Measurements from ENCODE around the gene ZBTB37.
A peak's percentile ranks its signal among the peaks of the same experiment; 100 is the strongest.
"Not testable (repeated sequence)": the region's sequence is repeated elsewhere in the genome, so short reads cannot be mapped to it uniquely, and the experiment has no call there.

Gene ZBTB37

GRCh38 chr1:173900992-173901391, 32.8 kb downstream of the ZBTB37 start:
- no peaks in the 10 kb centered on the region for H3K36me3 ChIP-seq (replicated peaks)
- no peak overlapping the region for H3K4me3 ChIP-seq
- H3K4me1 ChIP-seq = no peaks in the 10 kb centered on the region
- H3K27me3 ChIP-seq (ENCODE audit: low read depth) = no peaks in the 10 kb centered on the region
- H3K9me3 ChIP-seq = no peaks in the 10 kb centered on the region
- in situ Hi-C loops (cut with MboI; ENCODE audit: low sequenced_read_pairs) = no loop called here
- DNase-seq (ENCODE audit: low spot score in 2 of 2) = no peak

- Histone ChIP-seq H3K27me3 (ENCODE audit: low read depth) (no peaks in the 10 kb centered on the region), H3K4me3 (no peak overlapping the region), H3K36me3 (replicated peaks) (no peaks in the 10 kb centered on the region), H3K9me3 (no peaks in the 10 kb centered on the region), H3K4me1 (no peaks in the 10 kb centered on the region)
- in situ Hi-C loops (cut with MboI; ENCODE audit: low sequenced_read_pairs) = no loop called here
- DNase-seq (ENCODE audit: low spot score in 2 of 2) = no peak
Observed at GRCh38 chr1:173903827-173904531, 35.8 kb downstream of the ZBTB37 start.

- H3K9me3 ChIP-seq = no peaks in the 10 kb centered on the region
- in situ Hi-C loops (cut with MboI; ENCODE audit: low sequenced_read_pairs) = no loop called here
- H3K4me3 ChIP-seq = no peak overlapping the region
- no peak for DNase-seq (ENCODE audit: low spot score in 2 of 2)
- no peaks in the 10 kb centered on the region for H3K36me3 ChIP-seq (replicated peaks)
- H3K4me1 ChIP-seq = no peaks in the 10 kb centered on the region
- H3K27me3 ChIP-seq (ENCODE audit: low read depth) = no peaks in the 10 kb centered on the region
Observed at GRCh38 chr1:173913111-173913510, 44.9 kb downstream of the ZBTB37 start.

- Histone ChIP-seq H3K9me3 (no peaks in the 10 kb centered on the region), H3K36me3 (replicated peaks) (no peaks in the 10 kb centered on the region), H3K27me3 (ENCODE audit: low read depth) (no peaks in the 10 kb centered on the region), H3K4me3 (no peak overlapping the region), H3K4me1 (no peaks in the 10 kb centered on the region)
- peak; percentile 42 to 69 for DNase-seq (ENCODE audit: low spot score in 2 of 2)
- in situ Hi-C loops (cut with MboI; ENCODE audit: low sequenced_read_pairs) = no loop called here
Observed at GRCh38 chr1:173914366-173914871, 46.2 kb downstream of the ZBTB37 start.

DNA sequence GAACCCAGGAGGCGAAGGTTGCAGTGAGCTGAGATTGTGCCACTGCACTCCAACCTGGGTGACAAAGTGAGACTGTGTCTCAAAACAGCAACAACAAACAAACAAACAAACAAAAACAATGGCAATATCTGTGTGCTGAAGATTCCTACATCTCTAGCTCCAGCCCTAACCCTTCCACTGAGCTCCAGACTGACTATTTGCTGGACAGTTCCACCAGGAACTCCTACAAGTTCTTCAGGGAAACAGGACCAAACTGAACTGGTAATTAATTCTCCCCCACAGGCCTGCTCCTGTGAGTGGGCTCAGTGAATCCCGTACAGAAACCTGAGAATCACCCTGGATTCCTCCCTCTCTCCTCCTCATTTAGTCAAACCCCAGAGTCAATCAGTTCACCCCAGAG, 47.4 kb downstream of the ZBTB37 start:
- in situ Hi-C loops (cut with MboI; ENCODE audit: low sequenced_read_pairs) = no loop called here
- H3K27me3 ChIP-seq (ENCODE audit: low read depth) = no peaks in the 10 kb centered on the region

DNA sequence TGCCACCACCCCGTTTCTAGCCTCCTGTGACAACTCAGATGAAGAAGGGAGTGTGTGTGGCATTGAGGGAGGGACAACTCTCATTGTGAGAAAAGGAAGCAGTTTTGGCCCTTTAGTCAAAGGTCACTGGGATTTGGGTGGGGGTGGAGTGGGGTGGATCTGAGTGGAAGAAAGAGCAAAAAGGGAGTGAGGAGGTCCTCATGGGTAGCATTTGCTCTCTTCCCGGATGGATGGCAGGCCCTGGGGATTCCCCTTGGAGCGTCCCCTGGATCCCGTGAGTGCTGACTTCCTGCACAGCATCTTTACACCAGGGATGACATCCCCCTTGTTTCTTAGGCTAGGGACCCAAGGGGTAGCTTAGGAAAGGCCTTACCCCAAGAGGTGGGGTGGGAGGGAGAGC, 48.5 kb downstream of the ZBTB37 start:
- in situ Hi-C loops (cut with MboI; ENCODE audit: low sequenced_read_pairs) = no loop called here
- Histone ChIP-seq H3K27me3 (ENCODE audit: low read depth) (no peaks in the 10 kb centered on the region), H3K9me3 (no peaks in the 10 kb centered on the region), H3K4me3 (no peak overlapping the region), H3K4me1 (no peaks in the 10 kb centered on the region), H3K36me3 (replicated peaks) (no peaks in the 10 kb centered on the region)
- DNase-seq (ENCODE audit: low spot score in 2 of 2) = no peak

More for the DNA sequence above, 47.4 kb downstream of the ZBTB37 start:
- H3K9me3 ChIP-seq = no peaks in the 10 kb centered on the region
- no peak for DNase-seq (ENCODE audit: low spot score in 2 of 2)
- H3K36me3 ChIP-seq (replicated peaks) = no peaks in the 10 kb centered on the region
- H3K4me3 ChIP-seq = no peak overlapping the region
- no peaks in the 10 kb centered on the region for H3K4me1 ChIP-seq

GRCh38 chr1:173917149-173917548, 49.0 kb downstream of the ZBTB37 start, which contains the start of gene SERPINC1:
SERPINC1 (minus strand) TSS chr1:173917327; CDS start chr1:173917259, 68 bp downstream.
- H3K27me3 ChIP-seq (ENCODE audit: low read depth) = no peaks in the 10 kb centered on the region
- H3K9me3 ChIP-seq = no peaks in the 10 kb centered on the region
- H3K36me3 ChIP-seq (replicated peaks) = no peaks in the 10 kb centered on the region
- H3K4me3 ChIP-seq = no peak within 1 kb of the TSS
- H3K4me1 ChIP-seq = no peaks in the 10 kb centered on the region
- no peak for DNase-seq (ENCODE audit: low spot score in 2 of 2)
- in situ Hi-C loops (cut with MboI; ENCODE audit: low sequenced_read_pairs) = no loop called here

DNA sequence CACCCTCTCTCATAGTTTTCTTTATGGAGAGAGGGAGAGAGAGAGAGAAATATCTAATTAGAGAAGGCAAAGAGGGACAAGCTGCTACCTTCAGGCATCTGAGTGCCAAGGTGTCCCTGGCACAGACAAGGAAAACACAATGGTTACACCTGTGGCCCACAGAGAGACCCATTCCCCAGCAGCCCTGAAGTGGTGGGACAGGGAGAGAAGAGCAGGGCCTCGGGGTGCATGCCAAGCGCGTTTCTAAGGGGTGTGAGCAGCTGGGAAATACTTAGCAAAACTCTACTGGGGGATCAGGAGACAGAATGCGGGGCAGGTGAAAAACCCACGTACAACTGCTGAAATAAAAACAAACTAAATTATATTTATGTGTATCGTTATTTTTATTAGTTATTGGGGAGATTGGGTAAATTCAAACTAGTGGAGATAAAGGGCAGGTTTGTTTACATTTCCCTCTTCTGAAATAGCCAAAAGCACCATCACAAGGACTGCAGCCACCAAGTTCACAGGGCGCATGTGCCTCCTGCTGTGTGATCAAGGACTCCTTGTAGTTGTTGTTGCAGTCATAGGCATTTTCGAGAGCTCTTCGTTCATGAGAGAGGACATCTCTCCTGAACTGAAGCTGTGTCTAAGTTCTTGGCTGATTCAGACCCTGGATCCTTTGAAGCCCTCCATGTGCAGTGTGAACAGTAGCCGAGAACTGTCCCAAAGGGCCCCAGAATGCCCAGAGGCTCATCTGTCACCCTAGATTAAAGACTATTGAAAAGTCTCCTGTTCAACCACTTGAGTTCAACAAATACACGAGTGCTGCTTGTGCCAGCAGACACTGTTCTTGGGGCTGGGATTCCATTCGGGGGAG, 49.7 kb downstream of the ZBTB37 start:
- H3K27me3 ChIP-seq (ENCODE audit: low read depth) = peaks cover 2% of the 10 kb centered on the region; the same call in 1 of the 2 replicates
- no peak overlapping the region for H3K4me3 ChIP-seq
- H3K36me3 ChIP-seq (replicated peaks) = no peaks in the 10 kb centered on the region
- H3K4me1 ChIP-seq = no peaks in the 10 kb centered on the region
- DNase-seq (ENCODE audit: low spot score in 2 of 2) = no peak
- in situ Hi-C loops (cut with MboI; ENCODE audit: low sequenced_read_pairs) = no loop called here
- H3K9me3 ChIP-seq = no peaks in the 10 kb centered on the region

GRCh38 chr1:173920861-173921260, 52.7 kb downstream of the ZBTB37 start:
- Histone ChIP-seq H3K4me3 (no peak overlapping the region), H3K36me3 (replicated peaks) (no peaks in the 10 kb centered on the region), H3K9me3 (no peaks in the 10 kb centered on the region), H3K4me1 (no peaks in the 10 kb centered on the region), H3K27me3 (ENCODE audit: low read depth) (peaks cover 8% of the 10 kb centered on the region; the same call in 1 of the 2 replicates)
- no peak for DNase-seq (ENCODE audit: low spot score in 2 of 2)
- in situ Hi-C loops (cut with MboI; ENCODE audit: low sequenced_read_pairs) = no loop called here

GRCh38 chr1:173925306-173926242, 57.4 kb downstream of the ZBTB37 start:
- in situ Hi-C loops (cut with MboI; ENCODE audit: low sequenced_read_pairs) = no loop called here
- Histone ChIP-seq H3K4me1 (no peaks in the 10 kb centered on the region), H3K36me3 (replicated peaks) (no peaks in the 10 kb centered on the region), H3K4me3 (no peak overlapping the region), H3K9me3 (no peaks in the 10 kb centered on the region), H3K27me3 (ENCODE audit: low read depth) (peaks cover 8% of the 10 kb centered on the region; the same call in 1 of the 2 replicates)
- DNase-seq (ENCODE audit: low spot score in 2 of 2) = no peak

GRCh38 chr1:173930541-173930940, 62.4 kb downstream of the ZBTB37 start:
- in situ Hi-C loops (cut with MboI; ENCODE audit: low sequenced_read_pairs); H3K4me1 ChIP-seq: not testable (repeated sequence)

GRCh38 chr1:173934440-173934839, 66.3 kb downstream of the ZBTB37 start:
- H3K9me3 ChIP-seq = no peaks in the 10 kb centered on the region
- in situ Hi-C loops (cut with MboI; ENCODE audit: low sequenced_read_pairs) = no loop called here
- no peak for DNase-seq (ENCODE audit: low spot score in 2 of 2)
- H3K4me3 ChIP-seq = no peak overlapping the region
- no peaks in the 10 kb centered on the region for H3K4me1 ChIP-seq
- H3K27me3 ChIP-seq (ENCODE audit: low read depth) = no peaks in the 10 kb centered on the region
- peaks cover 24% of the 10 kb centered on the region for H3K36me3 ChIP-seq (replicated peaks)

More at GRCh38 chr1:173930541-173930940, 62.4 kb downstream of the ZBTB37 start:
- not testable (repeated sequence) for H3K4me3 ChIP-seq; H3K9me3 ChIP-seq; DNase-seq (ENCODE audit: low spot score in 2 of 2); H3K36me3 ChIP-seq (replicated peaks); H3K27me3 ChIP-seq (ENCODE audit: low read depth)

DNA sequence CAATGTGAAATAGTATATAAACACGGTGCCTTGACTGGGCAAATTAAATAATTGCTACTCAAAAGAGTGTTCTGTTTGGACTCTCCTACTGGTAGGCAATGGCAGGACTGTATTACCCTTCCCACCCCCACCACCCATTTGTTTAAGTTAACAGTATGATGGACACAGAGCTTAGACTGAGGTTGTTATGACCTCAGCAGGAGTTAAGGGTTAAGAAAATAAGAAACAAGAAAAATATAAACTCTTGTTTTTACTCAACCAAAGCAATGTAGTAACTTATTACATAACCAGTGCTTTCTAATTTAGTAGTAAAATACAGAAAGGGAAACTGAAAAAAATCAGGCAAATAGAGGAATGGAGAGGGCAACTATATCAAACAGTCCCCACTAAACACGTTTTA, 68.9 kb downstream of the ZBTB37 start:
- no peaks in the 10 kb centered on the region for H3K9me3 ChIP-seq
- no peak for DNase-seq (ENCODE audit: low spot score in 2 of 2)
- no peaks in the 10 kb centered on the region for H3K27me3 ChIP-seq (ENCODE audit: low read depth)
- no peaks in the 10 kb centered on the region for H3K4me1 ChIP-seq
- in situ Hi-C loops (cut with MboI; ENCODE audit: low sequenced_read_pairs) = no loop called here
- H3K36me3 ChIP-seq (replicated peaks) = peaks cover 30% of the 10 kb centered on the region
- H3K4me3 ChIP-seq = no peak overlapping the region

All from HAP-1 (cell line).